ENCODE measurements around the gene MBD6.

DNA sequence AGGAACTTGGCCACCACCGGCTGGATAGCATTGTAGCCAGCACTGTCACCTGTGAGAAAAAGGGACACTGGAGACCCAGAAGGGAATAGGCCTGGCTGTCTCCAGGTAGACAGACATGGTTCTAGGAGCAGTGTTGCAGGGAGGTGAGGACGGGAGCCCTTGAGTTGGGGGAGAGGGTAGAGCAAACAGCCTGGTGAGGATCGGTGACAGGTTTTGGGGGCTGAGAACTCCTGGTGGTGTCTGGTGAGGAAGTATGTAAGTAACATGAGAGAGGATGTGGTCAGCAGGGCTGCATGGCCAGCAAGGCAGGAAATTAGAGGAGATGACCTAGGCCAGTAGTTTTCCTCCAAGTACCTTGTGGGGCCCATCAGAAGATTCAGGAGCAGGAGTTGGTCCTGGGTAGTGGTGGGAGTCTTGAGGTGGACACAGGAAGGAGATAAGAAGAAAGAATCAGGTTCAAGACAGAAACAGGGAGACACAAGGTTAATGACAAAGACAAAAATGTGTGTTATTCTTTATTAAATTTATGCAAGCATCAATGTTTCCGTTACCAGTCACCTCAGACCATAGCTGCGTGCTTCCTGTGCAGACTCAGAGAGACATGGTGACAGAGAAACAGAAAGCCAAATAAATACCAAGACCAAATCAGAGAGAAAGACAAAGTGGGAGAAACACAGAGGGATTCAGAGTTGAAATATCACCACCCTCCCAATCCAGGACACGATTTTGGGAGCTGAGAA lies 43.1 kb upstream of the MBD6 start, which contains the start of gene ARHGAP9:
- no peak for TF ChIP-seq IKZF1 (IDR thresholded peaks at IDR 0.05)
- no peak for TF ChIP-seq NCOA2 (CRISPR knock-in tag; IDR thresholded peaks at IDR 0.05)
- no peak for TF ChIP-seq POLR2AphosphoS5 (IDR thresholded peaks at IDR 0.05; ENCODE audit: low read depth, low read length)
- TF ChIP-seq ZNF326 (CRISPR knock-in tag; IDR thresholded peaks at IDR 0.05; ENCODE audit: borderline replicate concordance), result no peak
- TF ChIP-seq ZNF780A (CRISPR knock-in tag; IDR thresholded peaks at IDR 0.05), result no peak

All from HepG2 (cell line).